Endothelial cell of umbilical vein (primary cell): ENCODE data around the gene ANKRD13B. TPM values are rescaled to one million over a fixed set of nuclear protein-coding genes. Genes with fewer than 3 reads are reported as not detected.

ENCODE experiments used
- BruUV-seq: library from RNA; stranded (reverse); fragments of 400-500 nt; replicated peaks from 2 replicates; lab custom pipeline; 2021; lab: Mats Ljungman, UMichigan
- CTCF ChIA-PET: fragments of 300-600, 350-600 bp; sonication (Branson Sonifier 250); formaldehyde crosslinking; loops from one replicate; lab custom pipeline; 2021; ENCODE audit warnings: antibody characterized with exemption, inconsistent platforms; lab: Charles Lee
- POLR2A ChIA-PET: fragments of 300-600, 350-600 bp; sonication (Branson Sonifier 250); formaldehyde crosslinking; loops from one replicate; lab custom pipeline; 2021; ENCODE audit warnings: antibody characterized with exemption, inconsistent platforms; lab: Charles Lee
- DNase-seq: peaks from one replicate; pipeline ENCODE4 v3.0.0-alpha.2; 2011; ENCODE audit warnings: low read depth, low spot score
- FAIRE-seq: peaks from 2 replicates; lab custom pipeline; 2011; peaks lifted over from hg19 to GRCh38; lab: Jason Lieb, UNC
- H2AFZ ChIP-seq: 2 replicates; pipeline ENCODE4 v1.6.0; 2012; ENCODE audit warnings: low read depth, low read length, control low read depth, inconsistent platforms
- H3K27ac ChIP-seq: 2 replicates; pipeline ENCODE4 v1.5.1; 2011; ENCODE audit warnings: low read depth, mild to moderate bottlenecking, control low read depth, low read length, moderate library complexity; ENCODE audit not compliant: insufficient read depth
- H3K27me3 ChIP-seq, 2 experiments: 2 replicates each; pipeline versions ENCODE4 v1.6.0 to v1.6.1; 2011; ENCODE audit warnings: low read length in 2 of 2, mixed read lengths in 1 of 2; ENCODE audit not compliant: control insufficient read depth in 2 of 2, insufficient read depth in 2 of 2
- H3K36me3 ChIP-seq, 2 experiments: 2 replicates in 1 of 2; 3 replicates in 1 of 2; pipeline ENCODE4 v1.5.1; 2011; ENCODE audit warnings: low read length in 2 of 2, mild to moderate bottlenecking in 1 of 2, moderate library complexity in 1 of 2; ENCODE audit not compliant: control insufficient read depth in 2 of 2, insufficient read depth in 2 of 2; ENCODE audit errors: extremely low read depth in 1 of 2
- H3K4me1 ChIP-seq: 3 replicates; pipeline ENCODE4 v1.5.1; 2011; ENCODE audit warnings: mild to moderate bottlenecking, low read length; ENCODE audit not compliant: control insufficient read depth, insufficient read depth; ENCODE audit errors: extremely low read depth
- H3K4me2 ChIP-seq: 2 replicates; pipeline ENCODE4 v1.6.1; 2011; ENCODE audit warnings: low read length, control low read depth, mixed read lengths; ENCODE audit not compliant: insufficient read depth
- H3K4me3 ChIP-seq, 3 experiments: fragments of 200-600 bp in 1 of 3; sonication (generic), shearing (Covaris generic) in 1 of 3; replicated peaks in 1 of 3; 2 replicates each; pipeline ENCODE4 v1.5.1; 2011 to 2016; ENCODE audit warnings: control low read depth in 3 of 3, low read length in 3 of 3, mild to moderate bottlenecking in 2 of 3, inconsistent platforms in 1 of 3, low read depth in 1 of 3, moderate library complexity in 1 of 3; ENCODE audit not compliant: insufficient read depth in 1 of 3
- H3K79me2 ChIP-seq: 2 replicates; pipeline ENCODE4 v1.6.0; 2012; ENCODE audit warnings: low read length, inconsistent platforms; ENCODE audit not compliant: control insufficient read depth, insufficient read depth
- H3K9ac ChIP-seq: replicated peaks from 2 replicates; pipeline ENCODE3; 2011; ENCODE audit warnings: low read length, control low read depth; ENCODE audit not compliant: insufficient read depth; ENCODE audit errors: extremely low read depth
- H3K9me1 ChIP-seq: replicated peaks from 3 replicates; pipeline ENCODE4 v1.6.0; 2011; ENCODE audit warnings: mild to moderate bottlenecking, low read length; ENCODE audit not compliant: control insufficient read depth, insufficient read depth; ENCODE audit errors: extremely low read depth
- H3K9me3 ChIP-seq: replicated peaks from 2 replicates; pipeline ENCODE4 v1.5.1; 2012; ENCODE audit warnings: low read length, inconsistent platforms; ENCODE audit not compliant: control insufficient read depth, insufficient read depth
- H4K20me1 ChIP-seq: replicated peaks from 2 replicates; pipeline ENCODE3; 2011; ENCODE audit warnings: mild to moderate bottlenecking, low read length; ENCODE audit not compliant: control insufficient read depth, insufficient read depth; ENCODE audit errors: extremely low read depth
- CTCF ChIP-seq, 2 donors: IDR thresholded peaks; 1 replicate in 1 of 2; 2 replicates in 1 of 2; pipeline ENCODE4 v1.5.1; 2011; ENCODE audit warnings: low read length in 2 of 2, mild to moderate bottlenecking in 2 of 2, moderate library complexity in 2 of 2, control low read depth in 1 of 2, inconsistent platforms in 1 of 2, low read depth in 1 of 2; ENCODE audit not compliant: insufficient read depth in 1 of 2; ENCODE audit errors: extremely low read depth in 1 of 2
- FOS ChIP-seq: IDR thresholded peaks from 2 replicates; pipeline ENCODE4 v1.6.1; 2011; ENCODE audit warnings: mild to moderate bottlenecking, low read length, moderate library complexity, borderline replicate concordance; ENCODE audit not compliant: insufficient read depth
- GATA2 ChIP-seq: IDR thresholded peaks from 2 replicates; pipeline ENCODE4 v1.7.0; 2011; ENCODE audit warnings: low read depth, mild to moderate bottlenecking, moderate library complexity, mixed read lengths, low read length; ENCODE audit not compliant: insufficient read length, insufficient read depth
- JUN ChIP-seq: IDR thresholded peaks from 2 replicates; pipeline ENCODE4 v1.6.1; 2011; ENCODE audit warnings: borderline replicate concordance, low read depth; ENCODE audit not compliant: insufficient read length, insufficient read depth
- MAX ChIP-seq: IDR thresholded peaks from 2 replicates; pipeline ENCODE4 v1.6.1; 2011; ENCODE audit not compliant: insufficient read depth, insufficient read length
- POLR2A ChIP-seq: IDR thresholded peaks from 2 replicates; pipeline ENCODE4 v1.6.1; 2012; ENCODE audit warnings: low read depth, mild to moderate bottlenecking, control low read depth, low read length
- dilution Hi-C: fragments of 300-500 bp; cut with MboI; formaldehyde crosslinking; loops from one replicate; pipeline ENCODE4 v1.15.0; 2019; ENCODE audit warnings: low sequenced_read_pairs; ENCODE audit not compliant: extremely low pct_ligation_motif_present
- intact Hi-C: fragments of 100-400 bp; cut with micrococcal nuclease; formaldehyde crosslinking; loops from one replicate; pipeline ENCODE4 v1.10.0; 2022
- polyA plus RNA-seq, 4 experiments: library from polyadenylated mRNA; depleted of rRNA in 3 of 4; stranded (reverse) in 3 of 4; unstranded in 1 of 4; fragments of >200 nt; gene quantifications; 2 replicates each; pipeline versions ENCODE4 v1.2.1 to v1.2.3, GENCODE V29; 2011 to 2012; ENCODE audit warnings: missing spikeins in 1 of 4
- total RNA-seq: library from RNA; stranded (reverse); gene quantifications from 2 replicates; pipeline ENCODE4 v1.2.3, GENCODE V29; 2021

ANKRD13B gene
- total and polyA plus RNA-seq, 2 donors (not counting 3 experiments of a cell fraction or from before 2014, with no cell fraction given): 21.1 to 23.2 TPM

- no peak for FAIRE-seq
These were observed 30.3 kb upstream of the ANKRD13B start for GRCh38 chr17:29562615-29563014.

More at GRCh38 chr17:29562615-29563014, 30.3 kb upstream of the ANKRD13B start:
- no peak overlapping the region for H3K4me2 ChIP-seq
- H4K20me1 ChIP-seq: no peaks in the 10 kb centered on the region
- intact Hi-C loops: no loop called here
- no peaks in the 10 kb centered on the region for H3K9me3 ChIP-seq
- H3K36me3 ChIP-seq: no peaks in the 10 kb centered on the region
- ChIA-PET CTCF (no interaction called here), POLR2A (no interaction called here)
- H3K4me1 ChIP-seq: peaks cover 10% of the 10 kb centered on the region
- H3K9me1 ChIP-seq: no peaks in the 10 kb centered on the region
- no peaks in the 10 kb centered on the region for H3K79me2 ChIP-seq
- dilution Hi-C loops: no loop called here
- no peak overlapping the region for H3K9ac ChIP-seq
- H3K27ac ChIP-seq: no peak overlapping the region
- DNase-seq: no peak
- no peaks in the 10 kb centered on the region for H3K27me3 ChIP-seq
- no peak for TF ChIP-seq CTCF (IDR thresholded peaks at IDR 0.05; ENCODE audit: extremely low read depth in 1 of 2, insufficient read depth in 1 of 2, low read depth in 1 of 2, low read length in 2 of 2)
- no peak for TF ChIP-seq FOS
- no peak for TF ChIP-seq JUN
- no peak for TF ChIP-seq GATA2
- TF ChIP-seq MAX: no peak
- no peak for TF ChIP-seq POLR2A
- no peak overlapping the region for H2AFZ ChIP-seq
- no peak overlapping the region for H3K4me3 ChIP-seq
- BruUV-seq: no TSS peak
